H1 (cell line): Measurements from ENCODE around the gene EXOSC5. TPM values are rescaled to one million over a fixed set of nuclear protein-coding genes. Genes with fewer than 3 reads are reported as not detected.

Source experiments
- CHD7 ChIP-seq: fragments of 300-600 bp; sonication (generic); IDR thresholded peaks from 2 replicates; pipeline ENCODE4 v1.7.1; 2012; ENCODE audit warnings: low read length, moderate library complexity, mild to moderate bottlenecking, inconsistent platforms; ENCODE audit not compliant: insufficient replicate concordance
- JUN ChIP-seq: IDR thresholded peaks from 2 replicates; pipeline ENCODE4 v1.6.1; 2011; ENCODE audit warnings: low read depth, mild to moderate bottlenecking, improper control_type of control experiment, low read length
- POLR2AphosphoS5 ChIP-seq: IDR thresholded peaks from 2 replicates; pipeline ENCODE4 v1.6.1; 2011; ENCODE audit warnings: low read depth, low read length
- SIN3A ChIP-seq, 2 experiments: IDR thresholded peaks in 1 of 2; conservative IDR thresholded peaks in 1 of 2; 2 replicates each; pipeline ENCODE4 v1.6.1; 2011 to 2012; ENCODE audit warnings: low read length in 2 of 2, improper control_type of control experiment in 1 of 2, low read depth in 1 of 2, mild to moderate bottlenecking in 1 of 2
- TCF12 ChIP-seq: IDR thresholded peaks from 2 replicates; pipeline ENCODE4 v1.6.1; 2011; ENCODE audit warnings: low read depth, mild to moderate bottlenecking, low read length
- polyA plus RNA-seq, 7 experiments: library from polyadenylated mRNA; depleted of rRNA in 3 of 7; stranded (reverse) in 5 of 7; unstranded in 2 of 7; fragments of >200 nt in 5 of 7; fragments of 200-250 nt in 2 of 7; gene quantifications; 1 replicate in 5 of 7; 2 replicates in 1 of 7; 4 replicates in 1 of 7; pipeline versions ENCODE4 v1.2.1 to v1.2.3, GENCODE V29; 2011 to 2013; ENCODE audit warnings: missing spikeins in 2 of 7, mixed read lengths in 2 of 7
- total RNA-seq: library from RNA; stranded (reverse); fragmentation: NEBNext Ultra II Directional; extraction: Animal tissue kit (Norgen Biotek cat#: 25700); gene quantifications from 2 replicates; pipeline ENCODE4 v1.2.1, GENCODE V29; 2021

The EXOSC5 gene
- total and polyA plus RNA-seq, 2 of the 8 experiments (the other 6 are each of a cell fraction or from before 2014, with no cell fraction given): 56.2 to 92.8 TPM

DNA sequence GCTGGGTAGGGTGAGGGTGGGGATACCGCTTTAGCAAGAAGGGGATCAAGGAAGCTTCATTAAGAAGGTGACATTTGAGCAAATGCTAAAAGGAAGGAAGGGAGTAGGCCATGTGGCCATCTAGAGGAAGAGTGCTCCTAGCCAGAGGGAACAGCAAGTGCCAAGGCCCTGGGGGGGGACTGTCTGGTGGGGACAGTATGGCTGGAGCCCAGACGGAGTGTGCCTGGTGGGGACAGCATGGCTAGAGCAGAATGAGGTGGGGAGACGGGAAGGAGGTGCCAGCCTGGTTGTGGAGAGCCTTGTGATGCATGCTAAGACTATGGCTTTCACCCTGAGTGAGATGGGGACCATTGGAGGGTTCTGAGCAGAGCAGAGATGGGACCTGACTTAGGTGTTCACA is 41.4 kb downstream of the EXOSC5 start (continued):
- TF ChIP-seq CHD7: no peak
- TF ChIP-seq JUN: no peak
- TF ChIP-seq SIN3A (conservative IDR thresholded peaks at IDR 0.05 in 1 of 2, IDR thresholded peaks at IDR 0.05 in 1 of 2; ENCODE audit: low read depth in 1 of 2, low read length in 2 of 2): no peak
- no peak for TF ChIP-seq TCF12
- no peak for TF ChIP-seq POLR2AphosphoS5
